GM21515 (cell line): Measurements from ENCODE around the gene ITGAD.
A peak's percentile ranks its signal among the peaks of the same experiment; 100 is the strongest.

Source experiments
- ATAC-seq: cut with Tn5 transposase; IDR thresholded peaks from one replicate; pipeline ENCODE4 v1.9.1; 2021; ENCODE audit not compliant: unreplicated experiment

ITGAD gene

GRCh38 chr16:31458844-31459686 lies 65.9 kb downstream of the ITGAD start, which contains the start of gene ARMC5:
TSS of gene ARMC5 (plus strand) at chr16:31459501. CDS start at chr16:31459525, 24 bp downstream.
- peak; percentile 68 for ATAC-seq

GRCh38 chr16:31459687-31460581 lies 66.8 kb downstream of the ITGAD start:
- ATAC-seq: peak; percentile 64

GRCh38 chr16:31460582-31461002 lies 67.5 kb downstream of the ITGAD start:
- ATAC-seq: no peak

GRCh38 chr16:31461201-31461920 lies 68.2 kb downstream of the ITGAD start:
- no peak for ATAC-seq

- ATAC-seq: no peak
These were observed 69.0 kb downstream of the ITGAD start for GRCh38 chr16:31461921-31462804.

- no peak for ATAC-seq
These were observed 71.2 kb downstream of the ITGAD start for GRCh38 chr16:31464348-31464769.

GRCh38 chr16:31464781-31465260 lies 71.7 kb downstream of the ITGAD start:
- no peak for ATAC-seq

- ATAC-seq: no peak
These were observed 72.7 kb downstream of the ITGAD start for GRCh38 chr16:31465788-31466370.

GRCh38 chr16:31466381-31466841 lies 73.3 kb downstream of the ITGAD start:
- ATAC-seq: no peak

- no peak for ATAC-seq
These were observed 74.1 kb downstream of the ITGAD start for GRCh38 chr16:31467151-31467773.

GRCh38 chr16:31467858-31468257 lies 74.7 kb downstream of the ITGAD start:
- ATAC-seq: no peak

- no peak for ATAC-seq
These were observed 77.5 kb downstream of the ITGAD start for GRCh38 chr16:31470615-31471014.

GRCh38 chr16:31471241-31471874 lies 78.2 kb downstream of the ITGAD start:
- no peak for ATAC-seq

- ATAC-seq: no peak
These were observed 79.0 kb downstream of the ITGAD start, which contains the start of gene TGFB1I1 for GRCh38 chr16:31471875-31472708. TSS of gene TGFB1I1 (plus strand) at chr16:31472152. CDS start at chr16:31472189, 37 bp downstream.

- no peak for ATAC-seq
These were observed 79.6 kb downstream of the ITGAD start for GRCh38 chr16:31472709-31473203.

- no peak for ATAC-seq
These were observed 80.3 kb downstream of the ITGAD start for GRCh38 chr16:31473264-31473984.
